ENCODE data around the gene ATAD3A. TPM values are rescaled to one million over a fixed set of nuclear protein-coding genes. Genes with fewer than 3 reads are reported as not detected.
A peak's percentile ranks its signal among the peaks of the same experiment; 100 is the strongest.

Gene ATAD3A
- total RNA-seq, 1 experiment from 2014 or later: 57.5 TPM

- ATAC-seq (no peak), DNase-seq (ENCODE audit: low read depth, low spot score) (no peak)
- TF ChIP-seq TCF7L2 (IDR thresholded peaks at IDR 0.05; ENCODE audit: low read depth, low read length) (no peak), SIN3A (IDR thresholded peaks at IDR 0.05; ENCODE audit: borderline replicate concordance, insufficient read depth, low read depth, low read length) (no peak), REST (IDR thresholded peaks at IDR 0.05; ENCODE audit: insufficient read depth in 1 of 2, low read depth in 2 of 2, low read length in 1 of 2) (no peak), POLR2AphosphoS5 (IDR thresholded peaks at IDR 0.05; ENCODE audit: low read depth, low read length) (no peak)
- TF ChIP-seq, protein P1, sequence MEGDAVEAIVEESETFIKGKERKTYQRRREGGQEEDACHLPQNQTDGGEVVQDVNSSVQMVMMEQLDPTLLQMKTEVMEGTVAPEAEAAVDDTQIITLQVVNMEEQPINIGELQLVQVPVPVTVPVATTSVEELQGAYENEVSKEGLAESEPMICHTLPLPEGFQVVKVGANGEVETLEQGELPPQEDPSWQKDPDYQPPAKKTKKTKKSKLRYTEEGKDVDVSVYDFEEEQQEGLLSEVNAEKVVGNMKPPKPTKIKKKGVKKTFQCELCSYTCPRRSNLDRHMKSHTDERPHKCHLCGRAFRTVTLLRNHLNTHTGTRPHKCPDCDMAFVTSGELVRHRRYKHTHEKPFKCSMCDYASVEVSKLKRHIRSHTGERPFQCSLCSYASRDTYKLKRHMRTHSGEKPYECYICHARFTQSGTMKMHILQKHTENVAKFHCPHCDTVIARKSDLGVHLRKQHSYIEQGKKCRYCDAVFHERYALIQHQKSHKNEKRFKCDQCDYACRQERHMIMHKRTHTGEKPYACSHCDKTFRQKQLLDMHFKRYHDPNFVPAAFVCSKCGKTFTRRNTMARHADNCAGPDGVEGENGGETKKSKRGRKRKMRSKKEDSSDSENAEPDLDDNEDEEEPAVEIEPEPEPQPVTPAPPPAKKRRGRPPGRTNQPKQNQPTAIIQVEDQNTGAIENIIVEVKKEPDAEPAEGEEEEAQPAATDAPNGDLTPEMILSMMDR (IDR thresholded peaks at IDR 0.05): no peak
- intact Hi-C loops (cut with micrococcal nuclease; ENCODE audit: unreplicated experiment) (no loop called here), in situ Hi-C loops (cut with HindIII; ENCODE audit: low pct_unique_long_range_greater_than_20kb, low sequenced_read_pairs) (no loop called here)
- POLR2A ChIA-PET: no interaction called here
- Histone ChIP-seq H3K4me3 (ENCODE audit: low read depth in 2 of 2, low read length in 2 of 2) (no peak overlapping the region), H3K36me3 (ENCODE audit: control insufficient read depth, insufficient read depth, low read length) (no peaks in the 10 kb centered on the region), H3K4me1 (ENCODE audit: control insufficient read depth, insufficient read depth, low read length) (peaks cover 4% of the 10 kb centered on the region; the same call in 1 of the 2 replicates), H3K27ac (ENCODE audit: low read length) (no peak overlapping the region), H3K9me3 (ENCODE audit: control insufficient read depth, insufficient read depth, low read depth, low read length) (no peaks in the 10 kb centered on the region), H3K27me3 (ENCODE audit: control insufficient read depth, insufficient read depth, low read length) (no peaks in the 10 kb centered on the region)
- BruUV-seq (replicated peaks): no TSS peak
- CTCF ChIA-PET: interaction anchor here (0.6 to 0.7 kb wide), 2 partner anchors 31 to 34 kb away, joined by 3 to 7 read pairs; no protein-coding TSS in a partner anchor
These were observed 42.0 kb downstream of the ATAD3A start for GRCh38 chr1:1553821-1554494.

GRCh38 chr1:1554550-1554925 is 42.6 kb downstream of the ATAD3A start:
- peak; percentile 9; the same call in 1 of the 2 replicates for ATAC-seq
- no peaks in the 10 kb centered on the region for H3K36me3 ChIP-seq (ENCODE audit: control insufficient read depth, insufficient read depth, low read length)
- H3K4me1 ChIP-seq (ENCODE audit: control insufficient read depth, insufficient read depth, low read length): peaks cover 4% of the 10 kb centered on the region; the same call in 1 of the 2 replicates
- H3K9me3 ChIP-seq (ENCODE audit: control insufficient read depth, insufficient read depth, low read depth, low read length): no peaks in the 10 kb centered on the region
- no peak for DNase-seq (ENCODE audit: low read depth, low spot score)
- no peak overlapping the region for H3K27ac ChIP-seq (ENCODE audit: low read length)
- in situ Hi-C loops (cut with HindIII; ENCODE audit: low pct_unique_long_range_greater_than_20kb, low sequenced_read_pairs) (no loop called here), intact Hi-C loops (cut with micrococcal nuclease; ENCODE audit: unreplicated experiment) (no loop called here)
- no peaks in the 10 kb centered on the region for H3K27me3 ChIP-seq (ENCODE audit: control insufficient read depth, insufficient read depth, low read length)
- H3K4me3 ChIP-seq (ENCODE audit: low read depth in 2 of 2, low read length in 2 of 2): no peak overlapping the region
- ChIA-PET POLR2A (no interaction called here), CTCF (no interaction called here)
- TF ChIP-seq POLR2AphosphoS5 (IDR thresholded peaks at IDR 0.05; ENCODE audit: low read depth, low read length) (0 out of 2 replicates have a peak, but pooled peaks have one; percentile 41), REST (IDR thresholded peaks at IDR 0.05; ENCODE audit: insufficient read depth in 1 of 2, low read depth in 2 of 2, low read length in 1 of 2) (no peak)
- TF ChIP-seq, protein P1 (IDR thresholded peaks at IDR 0.05): no peak
- BruUV-seq (replicated peaks): no TSS peak
